GM23338 (cell line): Measurements from ENCODE around the gene MESD. TPM values are rescaled to one million over a fixed set of nuclear protein-coding genes. Genes with fewer than 3 reads are reported as not detected.

Source experiments
- ATAC-seq: fragments of 200-7000 bp; cut with Tn5 transposase; 3 replicates; pipeline ENCODE4 v1.9.1; 2020
- DNase-seq: peaks from one replicate; pipeline ENCODE4 v3.0.0-alpha.2; 2015; ENCODE audit warnings: low spot score
- H2AFZ ChIP-seq: fragments of 200-600 bp; sonication (generic); 2 replicates; pipeline ENCODE4 v1.8.0; 2016; ENCODE audit warnings: antibody characterized with exemption, mild to moderate bottlenecking, moderate library complexity
- H3F3A ChIP-seq: fragments of 200-600 bp; sonication (generic); replicated peaks from 2 replicates; pipeline ENCODE4 v1.8.0; 2017; ENCODE audit warnings: antibody characterized with exemption, mixed run types, low read depth
- H3K27ac ChIP-seq: fragments of 200-600 bp; sonication (generic); 2 replicates; pipeline ENCODE4 v1.6.1; 2016; ENCODE audit warnings: low read depth
- H3K27me3 ChIP-seq: fragments of 200-600 bp; sonication (generic); 2 replicates; pipeline ENCODE4 v1.8.0; 2016; ENCODE audit warnings: mild to moderate bottlenecking, mixed run types, moderate library complexity; ENCODE audit not compliant: insufficient read depth
- H3K36me3 ChIP-seq: fragments of 200-600 bp; sonication (generic); 2 replicates; pipeline ENCODE4 v1.8.0; 2016; ENCODE audit warnings: mild to moderate bottlenecking; ENCODE audit not compliant: insufficient read depth
- H3K4me1 ChIP-seq: fragments of 200-600 bp; sonication (generic); 2 replicates; pipeline ENCODE4 v1.8.0; 2016; ENCODE audit warnings: mild to moderate bottlenecking, moderate library complexity; ENCODE audit not compliant: insufficient read depth
- H3K4me2 ChIP-seq: fragments of 200-600 bp; sonication (generic); 2 replicates; pipeline ENCODE4 v1.7.1; 2017; ENCODE audit warnings: mixed run types
- H3K4me3 ChIP-seq: fragments of 200-600 bp; sonication (generic); 2 replicates; pipeline ENCODE4 v1.6.1; 2016; ENCODE audit warnings: mixed run types
- H3K79me2 ChIP-seq: fragments of 200-600 bp; sonication (generic); replicated peaks from 2 replicates; pipeline ENCODE4 v1.8.0; 2017; ENCODE audit warnings: mild to moderate bottlenecking; ENCODE audit not compliant: insufficient read depth
- H3K9me2 ChIP-seq: fragments of 200-600 bp; sonication (generic); 2 replicates; pipeline ENCODE4 v1.8.0; 2017; ENCODE audit not compliant: insufficient read depth
- H4K20me1 ChIP-seq: fragments of 200-600 bp; sonication (generic); replicated peaks from 2 replicates; pipeline ENCODE4 v1.8.0; 2017; ENCODE audit warnings: mild to moderate bottlenecking; ENCODE audit not compliant: insufficient read depth
- H3K27ac Mint-ChIP-seq: 2 replicates; pipeline ENCODE4 v1.8.0; 2020; ENCODE audit warnings: inconsistent platforms, mild to moderate bottlenecking, moderate library complexity, mixed read lengths
- H3K27me3 Mint-ChIP-seq: 3 replicates; pipeline ENCODE4 v1.8.0; 2022; ENCODE audit warnings: low read depth, mild to moderate bottlenecking, moderate library complexity, mixed read lengths, inconsistent platforms; ENCODE audit not compliant: insufficient read depth, poor library complexity
- H3K36me3 Mint-ChIP-seq: 3 replicates; pipeline ENCODE4 v1.8.0; 2021; ENCODE audit warnings: low read depth, mild to moderate bottlenecking, inconsistent platforms, moderate library complexity, mixed read lengths
- H3K4me1 Mint-ChIP-seq: 3 replicates; pipeline ENCODE4 v1.8.0; 2020; ENCODE audit warnings: mild to moderate bottlenecking, inconsistent platforms, mixed read lengths
- H3K4me3 Mint-ChIP-seq: 3 replicates; pipeline ENCODE4 v1.8.0; 2021; ENCODE audit warnings: moderate library complexity, mild to moderate bottlenecking, inconsistent platforms, mixed read lengths
- H3K9me3 Mint-ChIP-seq: 3 replicates; pipeline ENCODE4 v1.8.0; 2020; ENCODE audit warnings: moderate library complexity, mild to moderate bottlenecking, inconsistent platforms, mixed read lengths
- CREB1 ChIP-seq: fragments of 250-450 bp; sonication (Bioruptor Pico); IDR thresholded peaks from 2 replicates; pipeline ENCODE4 v1.5.0; 2020; ENCODE audit warnings: low read depth, mild to moderate bottlenecking, moderate library complexity
- CTCF ChIP-seq, 2 experiments: fragments of 200-600 bp in 1 of 2; sonication (generic) in 1 of 2; conservative IDR thresholded peaks; 2 replicates each; pipeline versions ENCODE4 v1.5.1 to v1.6.1; 2016 to 2017; ENCODE audit warnings: antibody characterized with exemption in 2 of 2, low read depth in 2 of 2, mild to moderate bottlenecking in 2 of 2, moderate library complexity in 1 of 2
- ETS1 ChIP-seq: IDR thresholded peaks from 2 replicates; pipeline ENCODE4 v1.6.1; 2016; ENCODE audit warnings: antibody characterized with exemption
- EZH2 ChIP-seq: fragments of 200-600 bp; sonication (generic); IDR thresholded peaks from one replicate; pipeline ENCODE4 v1.8.0; 2017; ENCODE audit warnings: antibody characterized with exemption, mild to moderate bottlenecking, low read depth; ENCODE audit not compliant: unreplicated experiment
- EZH2phosphoT487 ChIP-seq: fragments of 200-600 bp; sonication (generic); IDR thresholded peaks from one replicate; pipeline ENCODE4 v1.8.1; 2018; ENCODE audit warnings: antibody characterized with exemption; ENCODE audit not compliant: unreplicated experiment
- JUNB ChIP-seq: IDR thresholded peaks from one replicate; pipeline ENCODE4 v1.6.1; 2016; ENCODE audit warnings: antibody characterized with exemption; ENCODE audit not compliant: unreplicated experiment
- NANOG ChIP-seq: IDR thresholded peaks from 2 replicates; pipeline ENCODE4 v1.6.1; 2016; ENCODE audit warnings: antibody characterized with exemption, borderline replicate concordance
- POLR2AphosphoS5 ChIP-seq: IDR thresholded peaks from 2 replicates; pipeline ENCODE4 v1.6.1; 2016; ENCODE audit warnings: antibody characterized with exemption, low read depth
- STAT1 ChIP-seq: IDR thresholded peaks from one replicate; pipeline ENCODE4 v1.6.1; 2016; ENCODE audit warnings: antibody characterized with exemption; ENCODE audit not compliant: unreplicated experiment
- ZNF114 ChIP-seq: fragments of 250-450 bp; sonication (Bioruptor Pico); IDR thresholded peaks from 2 replicates; pipeline ENCODE4 v1.5.0; 2020; ENCODE audit warnings: mild to moderate bottlenecking, moderate library complexity
- ZNF462 ChIP-seq: fragments of 250-450 bp; sonication (Bioruptor Pico); IDR thresholded peaks from 2 replicates; pipeline ENCODE4 v1.5.0; 2020; ENCODE audit warnings: mild to moderate bottlenecking, moderate library complexity
- polyA plus RNA-seq: library from polyadenylated mRNA; unstranded; fragments of >200 nt; fragmentation: Nextera tagmentation; extraction: Ambion mirVana; gene quantifications from 2 replicates; pipeline ENCODE4 v1.2.1, GENCODE V29; 2016
- total RNA-seq: library from RNA; depleted of rRNA; stranded (reverse); fragments of >200 nt; shearing (Covaris generic); gene quantifications from 2 replicates; pipeline ENCODE4 v1.2.3, GENCODE V29; 2014

MESD gene
- total and polyA plus RNA-seq, 2 experiments from 2014 or later, result 25.6 to 52.7 TPM

GRCh38 chr15:80970018-80970657, 19.5 kb downstream of the MESD start:
- Histone ChIP-seq H3K27me3 (no peaks in the 10 kb centered on the region), H3K4me3 (no peak overlapping the region), H3K79me2 (peaks cover 30% of the 10 kb centered on the region), H3K36me3 (peaks cover 7% of the 10 kb centered on the region; the same call in 1 of the 2 replicates), H3F3A (no peaks in the 10 kb centered on the region; the same call in 1 of the 2 replicates), H3K4me1 (peaks cover 35% of the 10 kb centered on the region), H3K9me2 (no peaks in the 10 kb centered on the region), H2AFZ (no peak overlapping the region), H3K27ac (peak overlapping the region; percentile 61; the same call in 1 of the 2 replicates), H4K20me1 (0 out of 2 replicates have a peak, but pooled peaks cover 3% of the 10 kb centered on the region), H3K4me2 (no peak overlapping the region)
- peak; percentile 56 for ATAC-seq
- no peak for TF ChIP-seq CREB1
- peak; percentile 85 to 86 for TF ChIP-seq CTCF (conservative IDR thresholded peaks at IDR 0.05; ENCODE audit: low read depth in 2 of 2)
- peak; percentile 86 for DNase-seq
- Mint-ChIP-seq H3K27ac (no peak overlapping the region), H3K36me3 (peaks cover 26% of the 10 kb centered on the region), H3K4me3 (no peak overlapping the region), H3K27me3 (peaks cover 13% of the 10 kb centered on the region), H3K9me3 (peaks cover 2% of the 10 kb centered on the region; the same call in 2 of the 3 replicates), H3K4me1 (peaks cover 53% of the 10 kb centered on the region)

GRCh38 chr15:80969316-80969715, 20.3 kb downstream of the MESD start:
- no peak overlapping the region for H2AFZ ChIP-seq
- H3K4me2 ChIP-seq, result no peak overlapping the region
- DNase-seq (no peak), ATAC-seq (no peak)
- H3K36me3 ChIP-seq, result peaks cover 15% of the 10 kb centered on the region; the same call in 1 of the 2 replicates
- Mint-ChIP-seq H3K9me3 (peaks cover 10% of the 10 kb centered on the region; the same call in 2 of the 3 replicates), H3K4me3 (no peak overlapping the region), H3K27ac (no peak overlapping the region), H3K4me1 (peaks cover 51% of the 10 kb centered on the region), H3K36me3 (peaks cover 34% of the 10 kb centered on the region), H3K27me3 (peaks cover 13% of the 10 kb centered on the region)
- no peak overlapping the region for H3K4me3 ChIP-seq
- no peaks in the 10 kb centered on the region; the same call in 1 of the 2 replicates for H3K9me2 ChIP-seq
- no peaks in the 10 kb centered on the region for H4K20me1 ChIP-seq
- no peaks in the 10 kb centered on the region for H3K27me3 ChIP-seq
- no peak overlapping the region for H3K27ac ChIP-seq
- H3F3A ChIP-seq, result no peaks in the 10 kb centered on the region; the same call in 1 of the 2 replicates
- H3K79me2 ChIP-seq, result peaks cover 30% of the 10 kb centered on the region
- peaks cover 35% of the 10 kb centered on the region for H3K4me1 ChIP-seq
- TF ChIP-seq ZNF114 (CRISPR knock-in tag), result no peak
- no peak for TF ChIP-seq POLR2AphosphoS5
- no peak for TF ChIP-seq NANOG
- no peak for TF ChIP-seq STAT1
- no peak for TF ChIP-seq JUNB
- TF ChIP-seq ETS1, result no peak
- TF ChIP-seq CREB1, result no peak
- no peak for TF ChIP-seq EZH2
- no peak for TF ChIP-seq EZH2phosphoT487
- no peak for TF ChIP-seq ZNF462 (CRISPR knock-in tag)
